ENCODE results near the gene COQ7.

The COQ7 gene

DNA sequence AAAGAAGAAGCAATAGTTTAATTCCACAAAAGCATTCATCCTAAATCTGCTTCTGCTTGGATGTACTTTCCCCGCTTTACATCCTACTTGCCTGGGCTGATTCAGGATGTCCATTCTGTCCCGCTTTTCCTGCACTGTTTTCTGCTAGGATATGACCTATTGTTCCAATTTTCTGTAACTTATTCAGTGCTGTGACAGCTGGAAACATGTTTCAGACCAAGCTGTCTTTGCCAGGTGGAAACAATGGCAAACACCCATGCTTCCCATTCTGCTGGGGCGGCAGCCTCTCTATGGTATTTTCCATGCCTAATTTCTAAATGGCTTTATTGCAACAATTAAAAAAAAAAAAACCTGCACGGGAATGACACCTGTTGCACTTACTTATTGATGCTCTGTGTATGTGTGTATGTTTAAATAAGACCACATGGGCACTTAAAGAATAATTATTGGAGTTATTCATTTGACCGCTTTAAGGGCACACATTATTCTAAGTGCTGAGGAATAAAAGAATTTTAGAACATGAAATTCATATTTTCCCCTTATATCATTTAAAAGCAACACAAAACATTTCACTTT, 21.0 kb downstream of the COQ7 start:
- TF ChIP-seq CEBPB (IDR thresholded peaks at IDR 0.05) (no peak), RAD21 (IDR thresholded peaks at IDR 0.05; ENCODE audit: low read depth) (no peak), YY1 (IDR thresholded peaks at IDR 0.05; ENCODE audit: low read depth) (no peak)
- TF ChIP-seq, protein P1, sequence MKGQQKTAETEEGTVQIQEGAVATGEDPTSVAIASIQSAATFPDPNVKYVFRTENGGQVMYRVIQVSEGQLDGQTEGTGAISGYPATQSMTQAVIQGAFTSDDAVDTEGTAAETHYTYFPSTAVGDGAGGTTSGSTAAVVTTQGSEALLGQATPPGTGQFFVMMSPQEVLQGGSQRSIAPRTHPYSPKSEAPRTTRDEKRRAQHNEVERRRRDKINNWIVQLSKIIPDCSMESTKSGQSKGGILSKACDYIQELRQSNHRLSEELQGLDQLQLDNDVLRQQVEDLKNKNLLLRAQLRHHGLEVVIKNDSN (IDR thresholded peaks at IDR 0.05): no peak

DNA sequence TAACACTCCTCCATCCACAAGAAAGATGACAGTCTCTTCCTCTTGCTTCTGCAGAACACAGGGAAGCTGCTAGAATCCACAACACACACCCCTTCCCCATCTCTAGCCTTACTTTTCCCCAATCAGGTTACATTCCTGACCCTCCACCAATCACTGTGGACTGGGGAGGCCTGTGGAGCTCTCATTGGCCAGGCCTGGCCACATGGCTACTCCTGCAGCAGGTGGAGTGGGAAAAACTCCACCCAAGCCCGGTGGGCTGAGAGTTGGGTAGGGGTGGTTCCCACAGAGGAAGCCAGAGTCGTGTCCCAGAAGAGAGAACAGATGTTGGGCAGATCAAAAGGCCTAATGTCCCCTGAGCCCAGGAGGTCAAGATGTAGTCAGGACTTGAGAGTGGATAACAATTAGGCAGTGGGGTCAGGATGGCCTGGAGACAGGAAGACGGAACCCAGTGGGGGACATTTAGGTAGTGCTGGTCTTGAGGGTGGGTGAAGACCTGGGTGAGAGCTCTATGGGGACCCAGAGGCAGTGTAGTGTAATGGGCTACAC, 22.1 kb downstream of the COQ7 start:
- no peak for TF ChIP-seq FOXM1 (IDR thresholded peaks at IDR 0.05; ENCODE audit: borderline replicate concordance, low read depth)
- TF ChIP-seq, protein P1 (IDR thresholded peaks at IDR 0.05): peak; percentile 74

DNA sequence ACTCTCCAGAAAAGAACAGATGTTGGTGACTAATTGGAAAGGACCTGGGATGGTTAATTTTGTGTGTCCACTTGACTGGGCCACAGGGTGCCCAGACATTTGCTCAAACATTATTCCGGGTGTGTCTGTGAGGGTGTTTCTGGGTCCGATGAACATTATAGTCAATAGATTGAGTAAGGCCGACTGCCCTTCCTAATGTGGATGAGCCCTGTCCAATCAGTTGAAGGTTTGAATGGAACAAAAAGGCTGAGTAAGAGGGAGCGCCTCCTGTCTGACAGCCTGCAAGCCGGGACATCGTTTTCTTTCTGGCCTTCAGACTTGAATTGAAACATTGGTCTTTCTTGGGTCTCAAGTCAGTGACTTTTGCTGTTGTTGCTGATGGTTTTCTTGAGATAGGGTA, 23.5 kb downstream of the COQ7 start:
- TF ChIP-seq TCF12 (IDR thresholded peaks at IDR 0.05; ENCODE audit: low read depth) (no peak), TAF1 (IDR thresholded peaks at IDR 0.05; ENCODE audit: low read depth) (no peak), NFIC (IDR thresholded peaks at IDR 0.05) (no peak), EGR1 (IDR thresholded peaks at IDR 0.05) (no peak), FOXM1 (IDR thresholded peaks at IDR 0.05; ENCODE audit: borderline replicate concordance, low read depth) (no peak), TEAD4 (IDR thresholded peaks at IDR 0.05) (no peak), CEBPB (IDR thresholded peaks at IDR 0.05) (no peak), YY1 (IDR thresholded peaks at IDR 0.05; ENCODE audit: low read depth) (no peak), RAD21 (IDR thresholded peaks at IDR 0.05; ENCODE audit: low read depth) (no peak), ZBTB7A (IDR thresholded peaks at IDR 0.05; ENCODE audit: low read depth) (no peak), EP300 (IDR thresholded peaks at IDR 0.05; ENCODE audit: borderline replicate concordance) (no peak), CREB1 (IDR thresholded peaks at IDR 0.05; ENCODE audit: low read depth) (no peak)
- TF ChIP-seq, protein P2, sequence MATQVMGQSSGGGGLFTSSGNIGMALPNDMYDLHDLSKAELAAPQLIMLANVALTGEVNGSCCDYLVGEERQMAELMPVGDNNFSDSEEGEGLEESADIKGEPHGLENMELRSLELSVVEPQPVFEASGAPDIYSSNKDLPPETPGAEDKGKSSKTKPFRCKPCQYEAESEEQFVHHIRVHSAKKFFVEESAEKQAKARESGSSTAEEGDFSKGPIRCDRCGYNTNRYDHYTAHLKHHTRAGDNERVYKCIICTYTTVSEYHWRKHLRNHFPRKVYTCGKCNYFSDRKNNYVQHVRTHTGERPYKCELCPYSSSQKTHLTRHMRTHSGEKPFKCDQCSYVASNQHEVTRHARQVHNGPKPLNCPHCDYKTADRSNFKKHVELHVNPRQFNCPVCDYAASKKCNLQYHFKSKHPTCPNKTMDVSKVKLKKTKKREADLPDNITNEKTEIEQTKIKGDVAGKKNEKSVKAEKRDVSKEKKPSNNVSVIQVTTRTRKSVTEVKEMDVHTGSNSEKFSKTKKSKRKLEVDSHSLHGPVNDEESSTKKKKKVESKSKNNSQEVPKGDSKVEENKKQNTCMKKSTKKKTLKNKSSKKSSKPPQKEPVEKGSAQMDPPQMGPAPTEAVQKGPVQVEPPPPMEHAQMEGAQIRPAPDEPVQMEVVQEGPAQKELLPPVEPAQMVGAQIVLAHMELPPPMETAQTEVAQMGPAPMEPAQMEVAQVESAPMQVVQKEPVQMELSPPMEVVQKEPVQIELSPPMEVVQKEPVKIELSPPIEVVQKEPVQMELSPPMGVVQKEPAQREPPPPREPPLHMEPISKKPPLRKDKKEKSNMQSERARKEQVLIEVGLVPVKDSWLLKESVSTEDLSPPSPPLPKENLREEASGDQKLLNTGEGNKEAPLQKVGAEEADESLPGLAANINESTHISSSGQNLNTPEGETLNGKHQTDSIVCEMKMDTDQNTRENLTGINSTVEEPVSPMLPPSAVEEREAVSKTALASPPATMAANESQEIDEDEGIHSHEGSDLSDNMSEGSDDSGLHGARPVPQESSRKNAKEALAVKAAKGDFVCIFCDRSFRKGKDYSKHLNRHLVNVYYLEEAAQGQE (IDR thresholded peaks at IDR 0.05; ENCODE audit: low read depth): no peak
- TF ChIP-seq, protein P3, sequence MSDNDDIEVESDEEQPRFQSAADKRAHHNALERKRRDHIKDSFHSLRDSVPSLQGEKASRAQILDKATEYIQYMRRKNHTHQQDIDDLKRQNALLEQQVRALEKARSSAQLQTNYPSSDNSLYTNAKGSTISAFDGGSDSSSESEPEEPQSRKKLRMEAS (IDR thresholded peaks at IDR 0.05): no peak
- TF ChIP-seq, protein P1 (IDR thresholded peaks at IDR 0.05): no peak

DNA sequence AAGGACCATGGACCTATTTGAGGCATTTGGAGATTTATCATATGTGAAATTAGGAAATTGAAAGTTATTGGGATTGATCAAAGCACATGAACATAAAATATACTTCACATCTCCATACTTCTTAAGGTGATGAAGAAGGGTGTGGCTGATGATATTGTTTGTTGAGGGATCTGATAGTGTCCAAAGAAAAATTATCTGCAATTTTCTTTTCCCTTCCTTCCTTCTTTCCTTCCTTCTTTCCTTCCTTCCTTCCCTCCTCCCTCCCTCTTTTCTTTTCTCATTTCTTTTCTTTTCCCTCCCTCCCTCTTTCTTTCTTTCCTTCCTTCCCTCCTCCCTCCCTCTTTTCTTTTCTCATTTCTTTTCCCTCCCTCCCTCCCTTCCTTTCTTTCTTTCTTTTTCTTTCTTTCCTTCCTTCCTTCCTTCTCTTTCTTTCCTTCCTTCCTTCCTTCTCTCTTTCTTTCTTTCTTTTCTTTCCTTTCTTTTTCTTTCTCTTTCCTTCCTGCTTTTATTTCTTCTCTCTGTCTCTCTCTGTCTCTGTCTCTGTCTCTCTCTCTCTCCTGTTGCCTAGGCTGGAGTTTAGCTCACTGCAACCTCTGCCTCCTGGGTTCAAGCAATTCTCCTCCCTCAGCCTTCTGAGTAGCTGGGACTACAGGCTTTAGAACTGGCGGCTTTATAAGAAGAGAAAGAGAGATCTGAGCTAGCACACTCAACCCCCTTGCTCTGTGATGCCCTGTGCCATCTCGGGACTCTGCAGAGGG, 25.4 kb downstream of the COQ7 start:
- TF ChIP-seq TEAD4 (IDR thresholded peaks at IDR 0.05) (no peak), CREB1 (IDR thresholded peaks at IDR 0.05; ENCODE audit: low read depth) (no peak), RAD21 (IDR thresholded peaks at IDR 0.05; ENCODE audit: low read depth) (no peak)

DNA sequence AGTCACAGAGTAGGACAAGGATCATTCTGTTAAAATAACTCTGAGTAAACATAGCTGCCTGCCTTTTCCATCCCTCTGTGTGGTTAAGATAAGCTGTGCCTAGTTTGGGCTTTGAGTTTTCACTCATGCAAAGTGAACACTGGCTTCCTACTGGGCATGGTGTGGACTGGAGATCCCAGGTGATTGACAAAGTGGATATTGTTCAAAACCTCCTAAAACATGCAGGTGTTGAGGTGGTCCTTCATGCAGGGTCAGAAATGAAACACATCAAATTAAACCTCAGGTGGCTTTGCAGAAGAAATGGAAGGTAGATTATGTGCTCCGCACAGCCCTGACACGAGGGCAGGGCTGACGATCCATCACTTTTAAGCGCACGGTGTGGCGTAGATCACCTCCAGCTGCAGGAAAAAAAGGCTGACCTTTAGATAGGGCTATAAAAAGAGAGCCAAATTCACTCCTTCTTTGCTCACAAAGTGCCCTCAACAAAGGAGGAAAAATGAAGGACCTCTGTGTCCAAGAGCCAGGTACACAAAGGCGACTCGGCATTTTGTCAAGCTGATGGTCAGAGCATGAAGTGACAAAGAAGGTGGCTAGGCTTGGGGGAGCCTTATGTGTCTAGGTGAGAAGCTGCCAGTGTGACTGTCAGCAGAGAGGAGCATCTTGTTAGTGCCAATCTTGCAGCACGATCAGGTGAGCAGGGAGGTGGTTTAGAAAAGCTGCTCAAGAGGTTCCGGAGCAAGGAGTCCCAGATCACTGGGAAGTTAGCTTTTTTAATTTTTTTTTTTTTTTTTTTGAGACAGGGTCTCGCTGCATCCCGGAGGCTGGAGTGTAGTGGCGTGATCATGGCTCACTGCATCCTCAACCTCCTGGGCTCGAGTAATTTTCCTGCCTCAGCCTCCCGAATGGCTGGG, 26.5 kb downstream of the COQ7 start:
- TF ChIP-seq NFIC (IDR thresholded peaks at IDR 0.05) (no peak), YY1 (IDR thresholded peaks at IDR 0.05; ENCODE audit: low read depth) (no peak), CREB1 (IDR thresholded peaks at IDR 0.05; ENCODE audit: low read depth) (no peak), EP300 (IDR thresholded peaks at IDR 0.05; ENCODE audit: borderline replicate concordance) (no peak), FOXM1 (IDR thresholded peaks at IDR 0.05; ENCODE audit: borderline replicate concordance, low read depth) (no peak), TEAD4 (IDR thresholded peaks at IDR 0.05) (no peak), CEBPB (IDR thresholded peaks at IDR 0.05) (no peak)
- TF ChIP-seq, protein P1 (IDR thresholded peaks at IDR 0.05): no peak

DNA sequence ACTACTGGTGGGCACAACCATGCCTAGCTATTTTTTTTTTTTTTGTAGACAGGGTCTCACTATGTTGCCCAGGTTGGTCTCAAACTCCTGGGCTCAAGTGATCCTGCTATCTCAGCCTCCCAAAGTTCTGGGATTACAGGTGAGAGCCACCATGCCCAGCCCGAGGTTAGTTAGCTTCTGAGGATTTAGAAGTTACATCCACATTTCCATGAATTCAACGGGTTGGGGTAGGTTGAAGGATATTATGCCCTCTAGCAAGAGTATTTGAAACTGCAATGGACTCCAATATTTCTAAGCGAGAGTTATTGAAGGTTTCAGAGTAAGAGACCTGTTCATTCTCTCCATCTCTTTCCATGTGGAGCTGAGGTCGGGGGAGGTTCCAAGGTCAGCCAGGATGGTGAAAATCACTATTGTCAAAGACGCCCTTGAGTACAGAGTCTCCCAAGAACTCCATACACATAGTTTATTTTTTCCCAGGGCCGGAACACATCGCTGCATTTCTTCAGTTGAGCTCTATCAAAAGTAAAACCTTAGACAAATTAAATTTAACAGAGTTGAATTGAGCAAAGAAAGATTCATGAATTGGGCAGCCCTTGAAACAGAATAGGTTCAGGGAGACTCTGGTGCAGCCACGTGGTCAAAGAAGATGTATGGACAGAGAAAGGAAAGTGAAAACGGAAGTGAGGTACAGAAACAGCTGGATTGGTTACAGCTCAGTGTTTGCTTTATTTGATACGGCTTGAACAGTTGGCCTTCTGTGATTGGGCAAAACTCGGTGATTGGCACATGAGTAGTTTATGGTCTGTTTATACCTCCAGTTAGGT, 27.3 kb downstream of the COQ7 start:
- TF ChIP-seq EGR1 (IDR thresholded peaks at IDR 0.05) (no peak), RAD21 (IDR thresholded peaks at IDR 0.05; ENCODE audit: low read depth) (no peak), CEBPB (IDR thresholded peaks at IDR 0.05) (no peak)
